ENCODE results near the gene SAFB.

The SAFB gene

GRCh38 chr19:5711025-5711424 is 88.1 kb downstream of the SAFB start:
- H3K4me1 ChIP-seq (ENCODE audit: insufficient read depth, low read length, poor library complexity, severe bottlenecking): no peaks in the 10 kb centered on the region
- peaks cover 11% of the 10 kb centered on the region for H4K20me1 ChIP-seq (ENCODE audit: insufficient read depth, low read length, poor library complexity, severe bottlenecking)
- no peaks in the 10 kb centered on the region for H3K27me3 ChIP-seq (ENCODE audit: insufficient read depth, low read length, poor library complexity, severe bottlenecking)
- H3F3A ChIP-seq (ENCODE audit: low read depth): no peaks in the 10 kb centered on the region
- no peaks in the 10 kb centered on the region for H3K9me3 ChIP-seq (ENCODE audit: insufficient read depth, low read depth, low read length)
- no peak overlapping the region for H3K9ac ChIP-seq (ENCODE audit: low read depth, low read length, poor library complexity, severe bottlenecking)
- no peak for TF ChIP-seq EZH2phosphoT487 (IDR thresholded peaks at IDR 0.05; ENCODE audit: borderline replicate concordance)
- TF ChIP-seq, protein P1, sequence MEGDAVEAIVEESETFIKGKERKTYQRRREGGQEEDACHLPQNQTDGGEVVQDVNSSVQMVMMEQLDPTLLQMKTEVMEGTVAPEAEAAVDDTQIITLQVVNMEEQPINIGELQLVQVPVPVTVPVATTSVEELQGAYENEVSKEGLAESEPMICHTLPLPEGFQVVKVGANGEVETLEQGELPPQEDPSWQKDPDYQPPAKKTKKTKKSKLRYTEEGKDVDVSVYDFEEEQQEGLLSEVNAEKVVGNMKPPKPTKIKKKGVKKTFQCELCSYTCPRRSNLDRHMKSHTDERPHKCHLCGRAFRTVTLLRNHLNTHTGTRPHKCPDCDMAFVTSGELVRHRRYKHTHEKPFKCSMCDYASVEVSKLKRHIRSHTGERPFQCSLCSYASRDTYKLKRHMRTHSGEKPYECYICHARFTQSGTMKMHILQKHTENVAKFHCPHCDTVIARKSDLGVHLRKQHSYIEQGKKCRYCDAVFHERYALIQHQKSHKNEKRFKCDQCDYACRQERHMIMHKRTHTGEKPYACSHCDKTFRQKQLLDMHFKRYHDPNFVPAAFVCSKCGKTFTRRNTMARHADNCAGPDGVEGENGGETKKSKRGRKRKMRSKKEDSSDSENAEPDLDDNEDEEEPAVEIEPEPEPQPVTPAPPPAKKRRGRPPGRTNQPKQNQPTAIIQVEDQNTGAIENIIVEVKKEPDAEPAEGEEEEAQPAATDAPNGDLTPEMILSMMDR (conservative IDR thresholded peaks at IDR 0.05; ENCODE audit: low read length): no peak
- no peaks in the 10 kb centered on the region for H3K9me2 ChIP-seq (replicated peaks; ENCODE audit: low read depth, low read length)
- no peak overlapping the region for H3K4me3 ChIP-seq (ENCODE audit: low read length, poor library complexity, severe bottlenecking)
- no peak overlapping the region for H3K4me2 ChIP-seq (ENCODE audit: low read depth, low read length, poor library complexity, severe bottlenecking)
- H3K36me3 ChIP-seq (ENCODE audit: insufficient read depth, low read length): peaks cover 66% of the 10 kb centered on the region; the same call in 1 of the 2 replicates
- peaks cover 22% of the 10 kb centered on the region; the same call in 1 of the 2 replicates for H3K79me2 ChIP-seq (ENCODE audit: insufficient read depth, low read length)
- no peak overlapping the region for H2AFZ ChIP-seq (ENCODE audit: low read length)

- Histone ChIP-seq H3K4me1 (ENCODE audit: insufficient read depth, low read length, poor library complexity, severe bottlenecking) (peaks cover 3% of the 10 kb centered on the region), H3K4me2 (ENCODE audit: low read depth, low read length, poor library complexity, severe bottlenecking) (no peak overlapping the region), H3K79me2 (ENCODE audit: insufficient read depth, low read length) (peaks cover 29% of the 10 kb centered on the region), H3F3A (ENCODE audit: low read depth) (no peaks in the 10 kb centered on the region), H2AFZ (ENCODE audit: low read length) (no peak overlapping the region), H3K4me3 (ENCODE audit: low read length, poor library complexity, severe bottlenecking) (no peak overlapping the region), H4K20me1 (ENCODE audit: insufficient read depth, low read length, poor library complexity, severe bottlenecking) (peaks cover 16% of the 10 kb centered on the region), H3K9me2 (replicated peaks; ENCODE audit: low read depth, low read length) (no peaks in the 10 kb centered on the region), H3K27me3 (ENCODE audit: insufficient read depth, low read length, poor library complexity, severe bottlenecking) (no peaks in the 10 kb centered on the region), H3K36me3 (ENCODE audit: insufficient read depth, low read length) (peaks cover 60% of the 10 kb centered on the region; the same call in 1 of the 2 replicates), H3K9me3 (ENCODE audit: insufficient read depth, low read depth, low read length) (no peaks in the 10 kb centered on the region), H3K9ac (ENCODE audit: low read depth, low read length, poor library complexity, severe bottlenecking) (no peak overlapping the region)
- TF ChIP-seq, protein P1 (conservative IDR thresholded peaks at IDR 0.05; ENCODE audit: low read length): no peak
- no peak for TF ChIP-seq EZH2phosphoT487 (IDR thresholded peaks at IDR 0.05; ENCODE audit: borderline replicate concordance)
Observed at GRCh38 chr19:5711713-5712161, 88.9 kb downstream of the SAFB start.

DNA sequence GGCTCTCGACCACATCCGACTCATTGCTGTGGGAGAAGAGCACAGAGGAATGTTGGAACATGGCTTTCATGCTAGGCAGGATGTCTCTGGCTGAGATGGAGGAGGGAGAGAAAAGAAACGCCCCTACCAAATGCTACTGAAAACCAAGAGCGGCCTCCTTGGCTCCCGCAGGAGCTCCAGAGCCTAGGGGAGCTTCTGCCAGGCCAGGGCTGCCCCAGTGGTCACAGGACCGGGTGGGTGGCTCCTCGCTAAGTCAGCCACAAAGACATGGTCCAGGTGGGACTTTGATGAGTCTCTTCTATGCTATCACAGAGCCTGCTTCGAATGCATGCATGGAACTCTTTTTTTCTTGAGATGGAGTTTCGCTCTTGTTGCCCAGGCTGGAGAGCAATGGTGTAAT is 90.3 kb downstream of the SAFB start:
- H3K9me2 ChIP-seq (replicated peaks; ENCODE audit: low read depth, low read length): no peaks in the 10 kb centered on the region
- no peak overlapping the region for H3K4me3 ChIP-seq (ENCODE audit: low read length, poor library complexity, severe bottlenecking)
- no peak overlapping the region for H2AFZ ChIP-seq (ENCODE audit: low read length)
- no peaks in the 10 kb centered on the region for H3F3A ChIP-seq (ENCODE audit: low read depth)
- no peak overlapping the region for H3K4me2 ChIP-seq (ENCODE audit: low read depth, low read length, poor library complexity, severe bottlenecking)
- H3K36me3 ChIP-seq (ENCODE audit: insufficient read depth, low read length): peaks cover 45% of the 10 kb centered on the region; the same call in 1 of the 2 replicates
- no peaks in the 10 kb centered on the region for H3K27me3 ChIP-seq (ENCODE audit: insufficient read depth, low read length, poor library complexity, severe bottlenecking)
- peaks cover 31% of the 10 kb centered on the region for H4K20me1 ChIP-seq (ENCODE audit: insufficient read depth, low read length, poor library complexity, severe bottlenecking)
- peaks cover 15% of the 10 kb centered on the region for H3K4me1 ChIP-seq (ENCODE audit: insufficient read depth, low read length, poor library complexity, severe bottlenecking)
- H3K79me2 ChIP-seq (ENCODE audit: insufficient read depth, low read length): peaks cover 44% of the 10 kb centered on the region
- H3K9me3 ChIP-seq (ENCODE audit: insufficient read depth, low read depth, low read length): no peaks in the 10 kb centered on the region
- no peak overlapping the region for H3K9ac ChIP-seq (ENCODE audit: low read depth, low read length, poor library complexity, severe bottlenecking)
- TF ChIP-seq, protein P1 (conservative IDR thresholded peaks at IDR 0.05; ENCODE audit: low read length): no peak
- no peak for TF ChIP-seq EZH2phosphoT487 (IDR thresholded peaks at IDR 0.05; ENCODE audit: borderline replicate concordance)

Measured in Loucy (cell line).